Measurements from ENCODE around the gene THEMIS.

The THEMIS gene

DNA sequence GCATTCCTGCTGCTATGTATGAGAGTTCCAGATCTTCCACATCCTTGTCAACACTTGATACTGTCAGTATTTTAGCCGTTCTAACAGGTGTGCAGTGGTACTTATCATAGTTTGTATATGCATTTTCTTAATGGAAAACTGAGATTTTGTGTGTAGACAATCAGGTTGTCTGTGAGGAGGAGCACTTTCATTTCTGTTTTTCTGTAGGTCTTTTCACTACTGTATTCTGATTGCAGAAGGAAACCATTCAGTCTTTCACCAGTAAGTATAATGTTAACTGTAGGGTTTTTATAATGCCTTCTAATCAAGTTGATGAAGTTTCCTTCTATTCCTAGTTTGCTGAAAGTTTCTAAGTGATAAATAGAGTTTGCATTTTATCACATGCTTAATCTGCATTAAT, 216.4 kb downstream of the THEMIS start:
- no peak for DNase-seq (ENCODE audit: low read depth)
- no peak overlapping the region for H3K4me3 ChIP-seq (ENCODE audit: low read depth, low read length)

Data from skeletal muscle cell (primary cell).